NCI-H2029 (cell line): ENCODE results near the gene ADGRG6.

Experiments used
- DNase-seq: peaks from one replicate; lab custom pipeline; 2025; lab: John Stamatoyannopoulos, UW

The ADGRG6 gene

GRCh38 chr6:142291512-142291911 lies 10.3 kb upstream of the ADGRG6 start:
- no peak for DNase-seq

DNA sequence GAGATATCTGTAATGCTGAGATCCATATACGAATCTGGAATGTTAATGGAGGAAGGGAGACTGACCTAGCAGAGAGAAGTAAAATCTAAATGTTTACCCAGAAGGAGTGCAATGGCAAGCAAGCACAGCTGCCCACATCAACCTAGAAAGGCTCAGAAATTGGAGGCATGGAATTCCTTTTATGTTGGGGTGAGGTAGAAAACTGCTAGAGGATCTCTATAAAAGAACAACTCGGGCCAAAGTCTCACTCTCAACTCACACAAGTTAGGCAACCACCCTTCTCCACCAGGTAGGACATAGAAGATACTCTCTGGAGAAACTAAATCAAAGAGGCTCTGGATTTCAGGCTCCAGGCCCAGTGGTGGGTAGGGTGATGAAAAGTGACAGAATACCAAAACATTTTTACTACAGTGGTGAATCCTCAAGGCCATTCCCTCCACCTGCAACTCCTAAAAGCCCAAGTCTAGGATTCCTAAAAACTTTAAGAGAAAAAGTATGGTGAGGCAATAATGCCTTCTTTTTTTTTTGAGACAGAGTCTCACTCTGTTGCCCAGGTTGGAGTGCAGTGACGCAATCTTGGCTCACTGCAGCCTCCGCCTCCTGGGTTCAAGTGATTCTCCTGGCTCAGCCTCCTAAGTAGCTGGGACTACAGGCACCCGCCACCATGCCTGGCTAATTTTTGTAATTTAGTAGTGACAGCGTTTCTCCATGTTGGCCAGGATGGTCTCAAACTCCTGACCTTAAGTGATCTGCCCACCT lies 9.5 kb upstream of the ADGRG6 start:
- no peak for DNase-seq

DNA sequence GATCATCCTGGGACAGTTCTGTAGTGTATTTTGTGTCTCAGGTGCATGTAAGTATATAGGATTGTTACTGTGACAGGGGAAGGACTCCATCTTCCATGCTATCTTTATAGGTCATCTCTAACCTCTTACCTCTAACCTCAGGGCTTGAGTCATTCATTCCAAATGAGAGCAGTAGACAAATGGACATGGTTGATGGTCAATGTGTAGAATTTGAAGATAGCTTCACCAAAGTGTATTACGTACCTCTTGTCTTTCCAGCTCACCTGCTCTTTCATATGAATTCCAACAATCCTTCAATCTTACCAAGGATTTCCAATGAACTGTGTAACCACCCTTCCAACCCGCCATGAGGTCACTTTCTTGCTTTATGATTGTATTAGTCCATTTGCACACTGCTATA lies 8.7 kb upstream of the ADGRG6 start:
- DNase-seq = no peak

GRCh38 chr6:142294679-142295078 lies 7.1 kb upstream of the ADGRG6 start:
- DNase-seq = no peak

- no peak for DNase-seq
These were observed 4.7 kb upstream of the ADGRG6 start for GRCh38 chr6:142296975-142297604.

- DNase-seq = no peak
These were observed 4.2 kb upstream of the ADGRG6 start for GRCh38 chr6:142297605-142297995.

DNA sequence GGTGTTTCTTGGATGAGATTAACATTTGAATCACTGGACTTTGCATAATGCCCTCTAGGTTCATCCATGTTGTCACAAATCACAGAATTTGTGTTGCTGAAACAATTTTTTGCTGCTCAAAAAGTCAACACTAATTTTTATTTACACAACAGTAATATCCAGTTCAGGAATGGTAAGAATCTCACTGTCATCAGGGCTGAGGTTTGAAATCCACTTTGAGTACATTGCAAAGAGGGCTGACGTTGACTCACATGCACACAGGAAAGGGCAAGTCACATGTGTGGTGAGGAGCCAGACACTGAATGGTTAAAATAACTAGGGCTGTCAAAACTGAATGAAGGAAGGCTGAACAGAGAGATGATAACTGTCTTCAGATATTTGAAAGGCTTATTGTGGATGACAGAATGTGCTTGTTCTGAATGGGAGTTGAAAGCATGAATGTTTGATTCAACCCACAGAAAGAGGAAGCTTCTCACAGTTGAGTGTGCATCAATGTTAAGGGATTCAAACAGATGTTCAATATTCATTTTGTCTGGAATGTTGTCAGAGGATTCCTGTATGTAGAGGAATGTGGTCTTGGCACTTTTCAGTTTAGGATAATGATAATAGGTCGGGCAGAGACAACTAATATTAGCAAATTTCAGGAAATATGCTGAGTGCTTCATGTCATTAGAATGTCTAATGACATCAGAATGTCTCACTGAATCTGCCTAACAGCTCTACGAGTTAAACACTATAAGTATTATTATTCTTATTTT lies 3.6 kb upstream of the ADGRG6 start:
- DNase-seq = no peak

DNA sequence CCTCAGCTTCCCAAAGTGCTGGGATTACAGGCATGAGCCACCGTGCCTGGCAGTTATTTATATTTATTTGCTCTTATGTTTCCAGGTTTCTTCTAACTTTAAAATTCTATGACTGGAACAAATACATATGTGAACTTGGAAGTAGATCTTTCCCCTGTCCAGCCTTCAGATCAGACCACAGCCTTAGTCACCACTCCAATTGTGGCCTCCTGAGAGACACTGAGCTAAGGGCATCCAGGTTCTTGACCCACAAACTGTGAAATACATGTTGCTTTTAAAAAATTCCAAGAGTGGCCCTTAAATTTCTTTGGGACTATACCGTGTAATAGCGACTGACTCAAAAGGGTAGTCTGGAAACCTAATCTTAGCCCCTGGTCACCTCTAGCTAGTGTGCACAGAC lies 1.5 kb upstream of the ADGRG6 start:
- DNase-seq = no peak

DNA sequence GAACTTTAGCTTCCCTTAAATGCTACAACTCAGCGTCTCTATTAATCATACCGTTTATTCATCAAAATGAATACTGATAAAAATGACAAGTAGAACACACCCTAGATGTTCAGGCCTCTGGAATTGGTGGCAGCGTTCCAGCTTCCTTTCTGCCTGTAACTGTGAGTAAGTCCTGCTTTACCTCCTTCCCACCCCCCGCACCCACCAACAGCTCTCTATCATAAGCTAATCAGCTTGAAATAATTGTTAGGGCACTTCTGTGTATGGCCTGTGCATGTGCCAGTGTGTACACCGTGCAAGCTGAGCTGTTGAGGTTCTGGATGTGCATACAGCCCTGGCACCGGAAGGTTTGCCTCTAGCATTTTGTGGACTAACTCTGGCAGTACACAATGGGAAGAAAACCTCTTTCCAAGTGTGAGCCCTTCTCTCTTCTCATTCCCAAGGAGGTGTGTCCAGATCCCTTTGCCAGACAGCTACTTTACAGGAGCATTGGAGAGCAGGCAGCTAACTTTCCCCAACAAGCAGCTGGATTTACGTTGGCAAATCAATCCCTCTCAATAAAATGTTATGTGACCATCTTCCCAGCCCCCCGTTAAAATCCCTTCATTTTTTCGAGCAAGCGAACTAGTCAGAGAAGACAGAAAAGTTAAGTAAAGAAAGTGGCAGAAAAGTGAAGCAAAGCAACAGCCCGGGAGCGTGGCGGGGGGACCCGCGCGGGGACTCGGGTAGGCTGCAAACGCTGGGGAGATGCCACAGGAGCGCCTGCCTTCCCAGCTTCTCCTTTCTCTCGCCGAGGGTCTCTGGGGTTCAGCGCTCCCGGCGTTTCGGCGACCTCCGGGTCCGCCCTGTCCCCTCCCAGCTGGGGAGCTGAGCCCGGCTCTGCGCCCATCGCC lies 803 bp upstream of the ADGRG6 start:
- no peak for DNase-seq

DNA sequence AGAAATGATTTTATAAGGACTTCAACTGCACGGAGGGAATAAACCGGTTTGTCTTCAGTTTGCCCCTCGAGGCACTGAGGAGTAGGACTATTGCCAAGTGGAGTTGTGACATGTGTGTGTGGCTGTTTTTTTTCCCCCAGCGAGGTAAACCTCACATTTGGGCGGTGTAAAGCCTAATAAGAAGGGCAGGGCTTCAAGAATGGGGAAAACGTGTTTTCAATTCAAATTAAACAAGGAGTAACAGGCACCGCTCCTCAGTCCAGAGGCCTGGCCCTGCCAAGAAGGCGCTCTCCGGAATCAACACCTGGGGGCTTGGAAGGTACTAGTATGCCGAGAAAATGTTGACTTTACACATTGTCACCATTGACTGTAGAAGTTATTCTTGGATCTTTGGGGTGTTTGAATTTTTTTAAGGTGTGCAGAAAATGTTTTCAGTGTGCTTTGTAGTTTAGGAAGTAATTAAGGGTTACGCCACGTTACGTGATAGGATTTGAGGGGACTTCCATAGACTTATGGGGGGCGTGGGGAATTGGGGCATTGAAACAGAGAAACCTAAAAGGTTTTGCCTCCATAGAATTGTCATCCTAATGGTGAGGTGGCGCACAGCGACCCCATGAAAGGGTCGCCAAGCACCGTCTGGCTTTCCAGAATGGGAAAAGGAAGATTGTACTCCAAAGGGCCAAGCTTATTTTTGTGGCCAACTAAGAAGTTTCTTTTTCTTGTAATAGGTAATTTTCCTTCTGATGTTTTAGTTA lies 791 bp downstream of the ADGRG6 start:
- no peak for DNase-seq

DNA sequence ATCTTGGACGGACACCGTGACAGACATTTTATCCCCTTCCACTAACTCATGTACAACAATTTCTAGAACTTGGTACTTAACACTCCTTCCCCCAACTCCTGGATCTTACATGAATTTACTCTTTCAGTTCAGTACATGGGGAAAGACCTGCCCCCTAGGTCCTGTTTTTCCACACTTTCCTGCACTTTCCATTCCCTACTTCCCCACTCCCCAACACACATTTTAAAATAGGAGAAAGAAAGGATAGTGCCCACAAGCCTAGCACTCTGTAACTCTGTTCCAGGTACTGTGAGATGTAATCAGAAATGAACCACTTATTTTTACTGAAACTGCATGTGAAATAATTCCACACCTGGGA lies 1.3 kb downstream of the ADGRG6 start:
- no peak for DNase-seq

DNA sequence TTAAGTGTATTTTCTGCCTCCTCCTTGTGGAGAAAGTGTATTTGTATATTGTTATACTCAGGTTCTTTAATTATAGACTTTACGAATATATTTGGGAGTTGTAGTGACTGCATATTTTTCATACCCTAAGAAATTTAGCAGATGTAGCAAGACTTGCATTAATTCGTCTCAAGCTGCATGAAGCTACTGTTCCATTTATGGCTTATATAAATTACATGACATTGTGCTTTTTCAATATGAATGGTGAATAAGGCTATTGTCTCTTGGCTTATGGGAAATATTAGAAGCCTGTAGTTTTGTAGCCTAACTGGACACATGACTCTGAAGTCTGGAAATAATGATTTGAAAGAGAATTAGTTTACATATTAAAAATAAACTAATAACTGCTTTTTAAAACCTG lies 2.4 kb downstream of the ADGRG6 start:
- DNase-seq = no peak

DNA sequence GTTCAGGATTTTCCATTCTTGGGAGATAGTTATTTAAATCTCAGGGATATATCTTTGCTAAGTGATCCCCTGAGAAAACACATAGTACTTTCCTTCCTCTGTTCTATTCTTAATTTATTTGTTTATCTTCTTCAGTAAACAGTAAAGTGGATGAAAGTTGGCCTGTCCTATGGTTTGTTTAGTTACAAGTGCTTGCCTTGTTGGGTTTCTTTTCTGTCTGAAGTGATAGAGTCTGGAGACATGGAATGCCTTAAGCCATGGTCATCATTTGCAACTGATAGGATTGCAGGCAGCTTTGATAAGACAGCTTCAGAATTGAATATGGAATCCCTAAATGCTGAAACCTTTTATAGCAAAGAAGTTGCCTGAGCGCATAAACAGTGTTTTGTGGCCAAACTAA lies 4.9 kb downstream of the ADGRG6 start:
- DNase-seq = no peak

DNA sequence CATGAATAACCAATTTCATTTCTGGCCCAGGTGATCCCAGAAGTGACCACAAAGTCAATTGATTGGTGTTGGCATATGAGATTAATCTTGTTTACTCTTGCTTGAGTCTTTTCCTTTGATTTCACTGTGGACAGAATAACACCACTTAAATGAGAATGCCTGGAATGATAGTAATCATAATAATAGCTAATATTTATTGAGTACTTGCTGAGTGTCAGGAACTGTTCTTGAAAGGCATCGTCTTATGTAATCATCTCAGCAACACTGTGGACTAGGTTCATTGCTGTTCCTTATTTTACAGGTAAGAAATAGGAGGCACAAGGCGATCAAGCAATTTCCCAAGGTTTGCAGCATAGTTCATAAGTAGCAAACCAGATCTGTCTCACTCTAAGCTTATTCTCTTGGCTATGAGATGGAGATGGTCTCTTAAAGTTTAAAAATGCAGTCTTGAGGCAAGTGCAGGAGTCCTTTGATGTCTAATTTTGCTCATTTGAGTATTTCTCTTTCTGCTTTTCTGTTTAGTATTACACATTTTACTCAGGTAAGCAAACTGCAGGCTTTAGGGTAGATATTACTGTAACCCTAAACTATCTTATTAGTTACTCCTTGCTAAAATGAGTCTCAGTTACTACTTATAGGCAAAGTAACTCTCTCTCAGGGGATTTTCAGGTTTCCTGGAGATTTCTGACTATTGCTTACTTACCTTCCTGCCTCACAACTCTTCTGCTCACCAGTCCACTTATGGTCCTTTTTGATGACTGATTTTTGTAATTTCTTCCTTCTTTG lies 6.3 kb downstream of the ADGRG6 start:
- DNase-seq = no peak

GRCh38 chr6:142309426-142309825 lies 7.6 kb downstream of the ADGRG6 start:
- no peak for DNase-seq

DNA sequence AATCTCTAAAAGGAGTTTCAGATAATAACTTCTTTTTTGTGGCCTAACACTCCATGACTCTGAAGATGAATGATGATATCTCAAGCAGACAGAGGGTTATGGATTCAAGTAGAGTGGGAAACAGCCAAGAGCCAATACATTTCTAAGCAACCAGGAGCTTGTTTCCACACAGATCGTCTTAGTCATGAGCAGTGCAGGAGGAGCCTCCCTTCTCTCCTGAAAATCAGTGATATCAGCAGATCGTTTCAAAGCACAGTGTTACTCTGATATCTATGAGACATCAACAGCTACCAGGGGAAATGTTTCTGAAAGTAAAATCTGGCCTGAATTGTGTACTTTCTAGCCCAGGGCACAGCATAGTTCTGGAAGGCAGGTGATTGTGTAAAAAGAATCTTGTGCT lies 11.5 kb downstream of the ADGRG6 start:
- DNase-seq = no peak

GRCh38 chr6:142316791-142317368 lies 15.1 kb downstream of the ADGRG6 start:
- DNase-seq = no peak

- DNase-seq = no peak
These were observed 16.9 kb downstream of the ADGRG6 start for GRCh38 chr6:142318714-142319113.

- DNase-seq = no peak
These were observed 18.6 kb downstream of the ADGRG6 start for GRCh38 chr6:142320366-142320765.

- DNase-seq = no peak
These were observed 19.6 kb downstream of the ADGRG6 start for GRCh38 chr6:142321451-142321850.
